Dermis microvascular lymphatic vessel endothelial cell (primary cell): ENCODE results near the gene ZNF219. TPM values are rescaled to one million over a fixed set of nuclear protein-coding genes. Genes with fewer than 3 reads are reported as not detected.

Experiments used
- DNase-seq, 2 donors: peaks; one replicate each; pipeline versions ENCODE4 v3.0.0 to v3.0.0-alpha.2; 2010; ENCODE audit warnings: low read depth in 2 of 2
- total RNA-seq: library from RNA; depleted of rRNA; stranded (reverse); fragments of >200 nt; gene quantifications from 2 replicates; pipeline ENCODE4 v1.2.1, GENCODE V29; 2014

The ZNF219 gene
- total RNA-seq, 1 donor from 2014 or later, result 2.6 TPM

DNA sequence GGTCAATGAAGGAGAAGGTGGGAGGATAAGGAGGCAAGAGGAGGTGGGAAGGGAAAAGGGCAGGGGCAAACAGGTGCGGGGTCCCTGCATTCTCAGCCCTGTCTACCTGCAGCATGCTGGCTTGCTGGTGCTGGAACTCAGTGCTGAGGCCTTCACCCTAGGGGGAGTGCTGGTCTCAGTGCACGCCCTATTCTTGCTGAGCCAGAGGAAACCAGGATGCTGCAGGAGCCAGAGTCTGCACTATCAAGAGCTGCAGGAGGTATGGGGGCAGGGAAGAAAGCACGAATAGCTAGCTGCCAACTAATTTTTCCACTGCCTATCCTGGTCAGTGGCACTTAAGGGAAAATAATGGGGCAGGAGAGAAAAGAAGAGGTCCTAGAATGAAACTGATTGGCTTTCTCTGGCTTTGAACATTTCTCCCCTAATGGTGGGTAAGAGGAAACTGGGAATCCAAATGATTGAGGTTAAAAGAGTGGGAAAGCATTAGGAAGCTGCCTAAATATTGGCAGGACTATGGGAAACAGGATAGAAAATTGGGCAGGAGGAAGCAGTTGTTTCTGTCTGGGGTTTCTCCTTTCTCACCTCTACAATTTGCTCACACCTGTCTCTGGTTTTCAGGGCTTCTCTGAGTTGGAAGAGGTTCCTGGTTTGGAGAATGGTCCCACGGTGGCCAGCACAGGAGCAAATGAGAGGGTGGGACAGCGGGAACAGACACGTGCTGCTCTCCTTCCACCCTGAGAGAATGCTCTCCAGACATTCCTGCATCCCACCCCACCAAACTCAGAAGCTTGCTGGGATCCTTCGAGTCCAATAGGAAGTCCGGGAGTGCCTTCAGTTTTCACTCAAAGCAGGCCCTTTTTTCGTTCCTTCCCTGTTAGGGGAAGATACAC, 4.3 kb upstream of the ZNF219 start:
- DNase-seq, result no peak

DNA sequence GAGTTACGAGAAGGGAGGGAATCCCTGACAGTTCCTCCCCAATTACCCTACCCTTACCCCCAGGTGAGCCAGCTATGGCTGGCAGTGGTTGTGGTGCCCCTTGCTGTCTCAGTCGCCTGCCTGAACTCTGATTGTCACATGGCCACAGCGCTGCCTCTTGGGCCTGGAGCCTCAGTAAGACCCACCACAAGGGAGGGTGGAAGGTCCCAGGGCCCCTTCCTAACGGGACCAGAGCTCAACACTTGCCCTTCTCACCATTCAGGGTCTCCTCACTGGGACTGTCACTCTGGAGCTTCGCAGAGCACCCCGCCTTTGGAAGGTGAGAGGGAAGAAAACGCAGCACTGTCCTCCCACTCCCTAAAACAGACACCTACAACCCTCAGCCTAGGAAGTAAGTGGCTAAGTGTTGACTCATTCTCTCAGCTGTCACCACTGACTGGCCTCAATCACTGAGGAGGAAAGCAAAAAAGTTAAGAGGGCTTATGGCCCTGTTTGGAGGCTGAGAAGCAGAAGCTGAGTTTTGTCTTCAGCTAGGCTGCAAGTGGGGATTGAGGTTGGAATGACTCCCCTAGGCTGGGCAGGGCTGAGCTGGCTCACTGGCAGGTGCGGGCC, 3.5 kb upstream of the ZNF219 start:
- DNase-seq, result no peak

DNA sequence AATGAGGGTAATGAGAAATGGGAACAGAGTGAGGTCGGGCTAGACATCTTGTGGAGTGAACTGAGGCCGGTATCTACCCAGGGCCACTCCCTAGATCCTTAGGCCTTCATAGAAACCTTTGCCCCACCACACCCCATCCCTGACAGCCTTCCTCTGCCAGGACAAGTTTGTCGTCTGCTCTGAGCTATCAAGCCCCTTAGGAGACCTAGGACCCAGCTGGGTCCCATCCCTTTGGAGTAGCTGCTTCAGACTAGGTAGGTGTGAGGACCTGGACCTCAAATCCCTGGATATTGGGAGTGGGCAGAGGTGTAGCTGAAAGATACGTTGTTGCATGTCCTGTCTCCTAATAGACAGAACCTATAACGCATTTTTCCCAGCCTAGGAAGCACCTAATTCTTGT, 2.5 kb upstream of the ZNF219 start, which contains the start of gene TMEM253:
Gene TMEM253 (plus strand): TSS at position 136 of the 400 bp plus-strand sequence. CDS start 278 bp downstream, outside the sequence.
- DNase-seq, result no peak

DNA sequence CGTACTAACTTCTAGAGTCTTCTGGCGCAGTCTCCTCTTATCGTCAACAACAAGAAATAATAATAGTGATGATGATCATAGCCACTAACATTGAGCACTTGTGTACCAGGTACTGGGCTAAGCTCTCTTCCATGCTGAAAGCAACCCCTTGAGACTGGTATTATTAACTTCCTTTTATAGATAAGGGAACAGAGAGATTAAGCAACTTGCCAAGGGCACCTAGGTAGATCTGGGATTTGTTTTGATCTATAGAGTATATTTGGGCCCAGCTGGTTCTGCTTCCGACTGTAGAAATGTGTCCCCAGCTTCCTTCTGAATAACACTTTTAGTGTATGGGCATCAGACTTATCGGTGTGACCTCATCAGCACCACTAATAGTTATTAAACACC, 1.1 kb upstream of the ZNF219 start:
- no peak for DNase-seq

DNA sequence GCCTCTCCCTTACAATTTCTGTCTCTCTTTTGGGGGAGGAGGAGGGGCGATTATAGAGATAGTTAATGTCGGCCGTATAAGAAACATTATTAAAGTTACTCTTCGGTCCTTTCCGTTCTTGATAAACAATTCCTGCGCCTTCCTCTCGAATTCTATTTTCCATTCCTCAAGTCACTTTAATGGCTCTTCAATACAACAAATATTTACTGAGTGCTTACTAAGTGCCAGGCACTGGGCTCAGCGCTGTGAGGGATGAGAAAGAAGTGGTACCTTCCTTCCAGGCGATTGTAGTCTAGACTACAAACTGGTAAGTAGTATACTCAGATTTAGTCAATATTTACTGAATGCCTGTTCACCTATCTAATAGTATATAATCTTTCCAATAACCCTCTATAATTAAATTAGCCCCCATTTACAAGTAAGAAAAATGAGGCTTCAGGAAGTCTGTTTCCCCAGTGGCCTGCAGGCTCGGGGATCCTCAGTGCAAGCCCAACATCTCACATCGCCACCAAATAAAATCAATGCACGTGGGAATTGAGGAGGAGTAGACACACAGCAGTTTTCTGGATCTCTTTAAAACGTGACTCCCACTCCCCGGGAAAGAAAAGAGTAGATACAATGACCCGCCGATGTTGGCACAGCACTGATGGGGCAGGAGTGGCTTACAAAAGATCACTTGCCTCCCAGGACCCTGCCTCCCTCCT, 589 bp upstream of the ZNF219 start:
- no peak for DNase-seq

DNA sequence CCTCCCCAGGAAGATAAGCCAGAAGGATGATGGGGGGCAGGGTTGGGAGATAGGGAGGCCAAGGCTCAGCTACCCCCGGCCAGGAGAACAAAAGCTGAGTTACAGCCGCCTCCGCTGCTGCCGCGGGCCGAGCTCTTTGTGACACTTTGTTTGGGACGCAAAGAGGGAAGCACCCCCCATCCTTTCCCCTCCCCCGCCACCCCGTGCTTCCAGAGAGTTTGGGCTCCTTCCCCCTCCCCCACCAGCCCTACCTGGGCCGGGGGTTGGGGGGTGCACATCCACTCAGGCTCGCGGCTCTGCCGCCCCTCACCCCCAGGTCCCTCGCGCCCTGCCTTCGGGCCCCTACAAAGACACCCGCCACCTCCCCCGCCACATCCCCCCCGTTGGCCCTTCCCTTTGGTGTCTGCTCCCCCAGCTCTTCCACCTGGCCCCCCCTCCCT, 799 bp downstream of the ZNF219 start:
- DNase-seq, result no peak

DNA sequence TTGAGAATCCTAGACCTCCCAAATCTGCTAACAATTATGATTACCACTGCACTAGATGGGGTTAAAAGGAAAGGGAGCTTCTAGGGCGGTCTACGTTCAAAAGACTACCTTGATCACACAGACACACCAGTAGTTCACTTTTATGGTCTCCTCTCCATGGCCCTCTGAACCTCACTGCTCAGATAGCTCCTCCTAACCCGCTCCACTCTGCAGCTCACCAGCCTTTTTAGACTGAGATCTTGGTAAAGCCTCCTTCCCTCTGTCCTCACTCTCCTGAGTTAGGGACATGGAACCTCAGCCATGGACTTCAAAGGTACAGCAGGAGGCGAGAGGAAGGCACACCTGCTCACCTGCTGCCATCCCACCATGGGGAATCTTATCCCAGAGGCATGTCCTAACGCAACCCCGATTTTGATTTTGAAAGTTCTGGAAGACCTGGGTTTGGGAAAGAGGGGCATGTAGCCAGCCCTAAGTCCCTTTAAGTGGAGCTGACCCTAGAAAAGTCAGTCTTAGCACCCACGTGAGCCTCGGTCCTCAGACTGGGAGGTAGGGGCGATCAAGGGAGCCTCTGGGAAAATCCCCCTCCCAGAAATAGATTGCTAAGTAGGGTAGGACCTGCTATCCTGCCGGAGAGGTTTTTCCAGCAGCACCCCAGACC, 1.3 kb downstream of the ZNF219 start:
- no peak for DNase-seq

DNA sequence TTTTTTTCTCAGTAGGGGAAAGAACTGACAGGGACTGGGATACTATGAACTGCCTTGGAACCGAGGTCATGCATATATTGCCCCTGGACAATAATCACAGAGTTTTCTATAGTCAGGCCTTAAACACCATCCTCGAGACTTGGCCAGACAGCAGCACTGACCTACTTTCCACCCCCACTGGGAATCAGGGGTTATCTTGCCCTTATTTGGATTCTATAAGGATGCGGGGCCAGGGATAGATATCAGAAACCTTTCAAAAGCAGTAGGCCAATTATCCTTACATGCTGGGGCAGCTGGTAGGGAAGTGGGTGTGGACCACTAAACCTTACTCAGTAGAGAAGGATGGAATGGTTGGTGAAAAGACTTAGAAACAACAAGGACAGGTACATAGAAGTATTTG, 2.0 kb downstream of the ZNF219 start:
- DNase-seq, result no peak

DNA sequence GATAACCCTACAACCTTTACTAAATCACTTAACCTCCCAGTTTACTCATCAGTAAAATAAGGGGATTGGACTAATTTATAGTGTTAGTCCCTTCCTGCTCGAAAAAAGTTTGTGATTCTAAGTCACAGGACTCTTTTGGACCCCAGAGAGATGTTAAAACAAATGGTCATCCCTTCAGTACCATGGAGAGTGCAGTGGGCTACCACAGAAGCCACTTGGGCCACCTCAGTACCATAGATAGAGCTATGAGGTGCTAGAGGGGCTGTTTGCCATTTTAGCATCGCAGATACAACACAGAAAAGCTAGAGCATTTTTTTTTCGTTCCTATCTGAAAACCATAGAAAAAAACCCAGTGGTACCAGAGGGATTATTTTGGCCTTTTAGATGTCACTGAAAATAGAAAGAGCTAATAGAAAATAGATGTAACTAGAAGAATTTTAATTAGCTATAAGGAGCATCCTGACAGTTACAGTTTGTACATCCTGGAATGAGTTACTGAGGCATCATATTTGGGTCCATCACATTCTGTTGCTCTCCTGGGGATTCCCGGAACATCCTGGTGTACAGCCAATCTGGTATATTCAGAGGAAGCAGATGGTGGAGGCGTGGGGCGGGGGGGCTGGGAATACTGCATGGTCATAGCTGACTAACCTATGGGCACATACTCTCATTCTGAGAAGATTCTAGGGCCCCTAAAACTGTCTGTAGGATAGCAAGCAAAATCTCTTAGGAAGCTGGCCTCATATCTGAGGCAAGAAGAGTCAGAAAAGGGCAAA, 2.8 kb downstream of the ZNF219 start:
- DNase-seq, result peak; percentile 54 to 71

DNA sequence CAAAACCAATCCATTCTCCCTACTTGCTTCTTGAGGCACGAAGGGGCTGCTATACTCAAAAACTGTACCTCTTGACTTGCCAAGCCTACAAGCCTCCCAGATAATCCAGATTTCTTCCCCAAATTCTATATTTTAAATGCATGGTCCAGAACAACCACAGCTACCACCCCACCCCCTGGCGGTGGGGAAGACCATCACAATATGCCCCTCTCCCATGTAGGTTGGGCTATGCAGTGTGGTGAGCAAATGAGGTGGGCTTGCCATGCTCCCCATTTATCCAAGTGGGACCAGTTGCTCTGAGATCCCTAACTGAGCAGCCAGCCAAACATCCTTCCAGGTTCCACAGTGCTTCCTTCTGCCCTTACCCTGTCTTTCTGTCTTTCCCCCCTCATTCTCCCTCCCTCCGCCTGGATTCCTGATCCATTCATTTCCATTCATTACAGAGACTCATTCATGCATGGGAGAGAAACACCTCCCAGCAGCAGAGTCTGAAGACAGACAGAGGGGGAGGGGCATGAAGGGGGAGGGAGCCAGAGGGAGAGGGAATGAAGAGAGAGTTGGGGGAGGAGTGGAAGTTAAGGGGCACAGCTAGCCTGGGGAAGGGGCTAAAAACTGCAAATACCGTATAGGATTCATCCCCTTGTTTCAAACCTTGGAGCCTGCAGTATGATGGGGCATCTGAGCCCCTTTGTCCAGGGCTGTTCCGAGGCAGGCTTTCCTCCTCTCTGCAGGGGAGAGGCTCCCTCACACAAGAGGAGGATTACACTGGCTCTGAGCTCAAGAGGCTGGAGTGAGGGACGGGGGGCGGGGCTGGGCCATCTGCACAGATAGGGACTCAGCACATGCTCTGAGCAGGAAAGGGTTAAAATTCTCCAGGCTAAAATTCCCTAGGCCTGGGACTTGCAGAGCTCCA, 4.4 kb downstream of the ZNF219 start:
- DNase-seq, result no peak

DNA sequence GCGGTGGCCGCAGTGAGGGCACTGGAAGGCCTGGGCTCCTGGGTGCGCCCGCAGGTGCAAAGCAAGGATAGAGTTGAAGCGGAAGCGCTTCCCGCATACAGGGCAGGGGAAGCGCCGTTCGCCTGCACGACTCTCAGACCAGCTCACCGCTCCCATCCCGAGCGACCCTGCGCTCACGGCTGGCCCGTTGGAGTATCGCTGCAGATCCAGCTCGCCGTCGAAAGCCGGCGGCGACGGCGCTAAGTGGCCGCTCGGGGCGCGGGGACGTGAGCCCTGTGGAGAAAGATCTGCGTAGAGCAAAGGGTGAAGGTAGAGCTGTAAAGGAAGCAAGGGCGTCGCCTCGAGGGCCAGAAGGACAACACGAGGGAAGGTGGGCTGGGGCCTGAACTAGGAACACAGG, 5.4 kb downstream of the ZNF219 start:
- no peak for DNase-seq

DNA sequence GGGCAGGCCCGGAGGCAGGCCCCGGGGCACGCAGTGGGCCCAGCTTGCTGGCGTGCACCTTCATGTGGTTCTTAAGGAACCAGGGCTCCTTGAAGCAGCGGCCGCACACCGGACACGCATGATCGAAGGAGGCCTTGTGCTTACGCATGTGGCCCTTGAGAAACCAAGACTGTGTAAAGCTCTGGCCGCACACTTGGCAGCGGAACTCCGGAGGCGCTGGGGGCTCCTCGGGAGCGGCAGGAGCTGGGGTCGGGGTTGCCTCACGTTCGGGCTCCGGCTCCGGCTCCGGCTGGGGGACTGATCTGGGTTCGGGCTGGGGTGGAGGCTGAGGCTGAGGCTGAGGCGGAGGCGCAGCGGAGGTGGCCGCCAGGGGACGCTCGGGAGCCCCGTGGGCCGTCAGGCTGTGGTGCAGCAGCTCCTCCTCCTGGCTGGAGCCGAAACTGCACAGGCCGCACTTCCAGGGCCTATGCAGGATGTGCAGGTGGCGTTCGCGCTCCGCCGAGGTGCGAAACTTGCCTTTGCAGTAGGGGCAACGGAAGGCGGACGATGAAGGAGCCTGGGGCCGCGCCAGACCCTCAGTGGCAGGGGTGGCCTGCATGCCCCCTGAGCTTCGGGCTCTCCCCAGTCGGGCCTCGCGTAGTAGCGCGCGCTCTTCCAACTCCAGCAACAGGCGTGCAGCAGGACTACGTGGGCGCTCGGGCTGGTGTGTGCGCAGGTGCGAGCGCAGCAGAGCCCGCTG, 6.0 kb downstream of the ZNF219 start:
- DNase-seq, result peak; percentile 40 to 73

DNA sequence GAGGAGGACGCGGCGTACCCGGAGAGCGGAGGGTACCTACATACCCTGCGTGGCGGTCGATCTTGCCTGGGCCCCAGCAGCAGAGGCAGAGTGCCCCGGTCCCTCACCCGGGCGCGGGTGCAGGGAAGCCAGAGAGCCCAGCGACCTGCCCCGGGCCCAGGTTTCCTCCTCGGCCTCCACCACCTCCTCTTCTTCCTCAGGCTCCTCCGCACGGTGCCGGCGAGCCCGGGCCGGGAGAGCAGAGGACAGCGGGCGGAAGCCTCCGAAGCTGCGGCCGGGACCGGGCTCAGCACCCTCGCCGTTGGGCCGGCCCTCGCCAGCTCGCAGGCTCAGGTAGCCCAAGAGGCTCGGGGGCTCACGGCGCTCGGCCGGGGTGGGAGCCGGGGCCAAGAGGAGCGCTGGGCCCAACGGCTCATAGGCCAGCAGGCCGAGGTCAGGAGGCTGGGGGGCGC, 6.6 kb downstream of the ZNF219 start:
- no peak for DNase-seq

DNA sequence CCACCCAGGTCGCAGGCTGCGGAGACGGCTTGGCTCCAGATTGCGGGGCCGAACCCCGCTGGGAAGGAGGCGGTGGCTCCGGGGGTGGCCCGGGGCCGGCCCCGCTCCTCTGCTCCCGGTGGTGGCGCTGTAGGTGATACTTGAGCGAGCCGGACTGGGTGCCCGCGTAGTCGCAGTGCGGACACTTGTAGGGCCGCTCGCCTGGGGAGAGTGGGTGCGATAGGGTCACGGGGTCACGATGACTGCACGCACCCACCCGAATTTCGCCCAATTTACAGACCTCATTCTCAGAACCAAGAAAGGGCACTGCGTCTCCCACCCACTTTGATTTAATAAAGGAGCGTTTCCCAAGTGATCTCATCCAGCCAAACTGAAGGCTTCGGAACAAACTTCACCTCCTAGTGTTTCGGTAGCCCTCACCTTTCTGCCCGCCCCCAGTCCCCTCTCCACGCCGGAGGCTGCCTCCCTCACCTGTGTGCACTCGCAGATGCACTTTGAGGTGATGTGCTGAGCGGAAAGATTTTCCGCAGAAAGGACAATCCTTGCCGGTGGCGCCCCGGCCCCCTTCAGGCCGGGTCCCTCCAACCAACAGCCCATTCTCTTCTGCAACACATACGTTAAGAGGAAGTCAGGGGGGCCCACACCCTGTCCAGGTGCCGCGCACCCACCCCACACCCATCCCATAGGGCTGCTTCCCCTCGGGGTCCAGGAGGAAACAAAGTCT, 7.4 kb downstream of the ZNF219 start:
- no peak for DNase-seq

DNA sequence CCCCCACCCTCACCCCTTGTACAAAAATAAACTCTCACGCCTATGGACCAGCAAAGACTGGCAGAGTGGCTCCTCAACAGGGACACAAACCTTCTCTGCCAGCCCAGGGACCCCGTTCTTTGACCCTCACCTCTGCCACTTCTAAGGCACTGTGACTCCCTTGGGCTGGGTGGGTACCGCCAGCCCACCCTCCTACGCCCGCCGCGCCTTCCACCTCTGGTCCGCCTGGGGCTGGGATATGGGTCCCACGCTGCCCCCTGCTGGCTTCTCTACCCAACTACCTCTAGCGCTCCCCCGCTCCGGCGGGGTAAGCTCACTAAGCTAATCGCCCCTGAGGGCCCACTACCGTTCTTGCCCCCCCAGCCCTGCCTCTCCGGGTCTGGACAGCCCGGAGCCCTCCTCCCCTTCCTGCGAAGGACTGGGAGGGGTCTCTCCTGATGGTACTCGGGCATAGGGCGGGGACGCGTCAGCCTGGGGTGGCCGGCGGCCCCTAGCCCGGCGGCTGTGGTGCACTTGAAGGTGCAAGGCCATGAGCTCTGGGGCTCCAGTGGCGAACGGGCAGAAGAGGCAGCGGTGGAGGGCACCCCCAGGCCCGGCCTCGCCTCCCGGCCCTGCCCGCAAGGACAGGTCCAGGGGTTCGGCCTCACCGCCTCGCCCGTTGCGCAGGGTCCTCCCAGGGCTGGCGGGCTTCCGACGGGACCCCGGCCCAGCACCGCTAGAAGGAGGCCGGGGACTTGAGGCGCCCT, 8.1 kb downstream of the ZNF219 start:
- no peak for DNase-seq

DNA sequence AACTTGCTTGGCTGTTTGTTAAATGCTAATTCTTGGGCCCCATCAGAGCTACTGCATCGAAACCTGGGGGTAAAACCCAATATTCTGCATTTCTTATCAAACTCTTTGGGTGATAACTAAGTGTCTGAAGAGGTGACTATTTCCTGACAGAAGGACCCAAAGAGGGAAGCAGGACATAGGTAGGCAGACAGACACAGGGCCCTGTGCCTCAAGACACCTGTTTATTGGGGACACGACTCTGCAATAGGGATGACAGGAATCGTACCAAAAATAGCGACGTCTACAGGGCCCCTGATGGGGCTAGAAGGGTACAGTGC, 8.6 kb downstream of the ZNF219 start:
- no peak for DNase-seq

DNA sequence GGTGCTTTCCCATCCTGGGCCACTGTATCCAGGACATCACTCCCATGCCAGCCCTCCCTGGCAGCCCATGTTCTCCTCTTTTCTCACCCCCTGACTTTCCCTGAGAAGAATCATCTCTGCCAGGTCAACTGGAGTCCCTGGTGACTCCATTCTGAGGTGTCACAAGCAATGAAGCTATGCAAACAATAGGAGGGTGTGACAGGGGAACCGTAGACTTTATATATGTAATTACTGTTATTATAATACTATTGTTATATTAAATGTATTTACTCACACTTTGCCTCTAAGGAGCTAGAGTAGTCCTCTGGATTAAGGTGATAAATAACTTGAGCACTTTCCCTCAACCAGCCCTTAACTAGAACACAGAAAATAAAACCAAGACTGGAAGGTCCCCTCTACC, 9.2 kb downstream of the ZNF219 start:
- DNase-seq, result no peak

DNA sequence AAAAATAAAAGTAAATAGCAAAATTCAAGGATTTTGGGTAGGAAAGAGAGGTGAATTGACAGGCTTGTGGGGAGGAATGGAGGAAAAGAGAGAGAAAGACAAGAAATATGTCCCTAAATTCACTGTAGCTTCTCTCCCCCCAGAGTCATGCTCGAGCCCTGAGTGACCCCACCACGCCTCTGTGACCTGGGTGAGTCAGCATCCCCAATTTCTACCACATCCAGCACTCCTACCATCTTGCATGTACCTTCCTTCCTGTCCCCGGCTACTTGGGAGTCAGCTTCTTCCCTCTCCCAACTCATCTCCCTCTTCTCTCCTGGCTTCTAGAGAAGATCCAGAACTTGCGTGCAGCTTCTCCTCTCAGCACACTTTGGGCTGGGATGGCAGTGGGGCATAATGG, 9.8 kb downstream of the ZNF219 start:
- DNase-seq, result no peak
